ENCODE measurements around the gene SLC22A23. TPM values are rescaled to one million over a fixed set of nuclear protein-coding genes. Genes with fewer than 3 reads are reported as not detected.

The SLC22A23 gene
- total and polyA plus RNA-seq, 2 donors (not counting 1 experiment from before 2014, with no cell fraction given) = 0.18 to 1.4 TPM

DNA sequence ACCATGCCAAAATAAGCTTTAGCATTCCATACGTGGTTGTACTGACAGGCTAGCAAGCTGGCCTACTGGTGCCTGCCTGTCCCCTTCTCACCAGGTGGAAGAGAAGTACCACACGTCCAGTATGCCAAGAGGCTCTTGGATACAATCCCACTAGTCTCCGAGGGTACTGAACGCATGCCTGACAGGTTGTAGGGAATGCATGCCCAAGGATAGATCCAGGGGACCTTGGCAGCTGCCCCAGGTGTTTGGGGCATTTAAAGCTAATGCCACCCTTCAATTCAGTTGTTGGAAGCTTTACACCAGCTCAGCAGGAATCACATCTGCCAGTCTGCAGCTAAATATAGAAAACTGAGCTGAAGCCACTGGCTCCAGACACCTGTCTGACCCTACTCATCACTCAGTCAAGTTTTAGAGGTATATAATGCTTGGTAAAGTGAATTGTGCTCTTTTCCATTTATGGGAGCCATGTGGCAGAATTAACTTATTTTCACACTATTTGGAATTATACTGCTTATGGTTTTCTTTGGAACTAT is 234.3 kb downstream of the SLC22A23 start:
- 91% methylated on average over 2 of the region's 4 CpGs for WGBS (ENCODE audit: insufficient coverage)
- no peak for TF ChIP-seq EZH2 (IDR thresholded peaks at IDR 0.05; ENCODE audit: borderline replicate concordance, insufficient read depth, low read depth, low read length, poor library complexity, severe bottlenecking)
- TF ChIP-seq, protein P1, sequence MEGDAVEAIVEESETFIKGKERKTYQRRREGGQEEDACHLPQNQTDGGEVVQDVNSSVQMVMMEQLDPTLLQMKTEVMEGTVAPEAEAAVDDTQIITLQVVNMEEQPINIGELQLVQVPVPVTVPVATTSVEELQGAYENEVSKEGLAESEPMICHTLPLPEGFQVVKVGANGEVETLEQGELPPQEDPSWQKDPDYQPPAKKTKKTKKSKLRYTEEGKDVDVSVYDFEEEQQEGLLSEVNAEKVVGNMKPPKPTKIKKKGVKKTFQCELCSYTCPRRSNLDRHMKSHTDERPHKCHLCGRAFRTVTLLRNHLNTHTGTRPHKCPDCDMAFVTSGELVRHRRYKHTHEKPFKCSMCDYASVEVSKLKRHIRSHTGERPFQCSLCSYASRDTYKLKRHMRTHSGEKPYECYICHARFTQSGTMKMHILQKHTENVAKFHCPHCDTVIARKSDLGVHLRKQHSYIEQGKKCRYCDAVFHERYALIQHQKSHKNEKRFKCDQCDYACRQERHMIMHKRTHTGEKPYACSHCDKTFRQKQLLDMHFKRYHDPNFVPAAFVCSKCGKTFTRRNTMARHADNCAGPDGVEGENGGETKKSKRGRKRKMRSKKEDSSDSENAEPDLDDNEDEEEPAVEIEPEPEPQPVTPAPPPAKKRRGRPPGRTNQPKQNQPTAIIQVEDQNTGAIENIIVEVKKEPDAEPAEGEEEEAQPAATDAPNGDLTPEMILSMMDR (IDR thresholded peaks at IDR 0.05) = no peak
- H3K4me3 Mint-ChIP-seq = no peak overlapping the region
- H3K9me3 Mint-ChIP-seq (ENCODE audit: insufficient read depth) = no peaks in the 10 kb centered on the region
- H3K4me3 ChIP-seq (ENCODE audit: control extremely low read depth in 1 of 5, extremely low read depth in 1 of 5, insufficient read depth in 1 of 5, low read depth in 2 of 5, low read length in 4 of 5) = no peak overlapping the region
- peaks cover 0 to 35% (median 15%) of the 10 kb centered on the region in 4 experiments for H3K27me3 ChIP-seq (replicated peaks in 1 of 4; ENCODE audit: control extremely low read depth in 1 of 4, control insufficient read depth in 3 of 4, insufficient read depth in 4 of 4, low read length in 3 of 4)
- peaks cover 13 to 14% of the 10 kb centered on the region in 2 donors for H3K4me1 ChIP-seq (ENCODE audit: control insufficient read depth in 2 of 2, insufficient read depth in 2 of 2, low read length in 2 of 2)
- POLR2A ChIA-PET = interaction anchor here (1.7 kb wide), 1 partner anchor 10 kb away, joined by 4 read pairs; no protein-coding TSS in a partner anchor
- no peak overlapping the region for H3K4me2 ChIP-seq (replicated peaks; ENCODE audit: low read depth, low read length, poor library complexity, severe bottlenecking)
- no peaks in the 10 kb centered on the region for H3K79me2 ChIP-seq (ENCODE audit: control insufficient read depth, insufficient read depth, low read length)
- CTCF ChIA-PET = interaction anchor here (0.7 kb wide), 1 partner anchor 10 kb away, joined by 3 read pairs; no protein-coding TSS in a partner anchor
- peaks cover 11% of the 10 kb centered on the region for H3K4me1 Mint-ChIP-seq
- no peak overlapping the region for H2AFZ ChIP-seq (ENCODE audit: insufficient read depth, low read depth, low read length, poor library complexity, severe bottlenecking)
- no peak overlapping the region for H3K9ac ChIP-seq (ENCODE audit: low read length)
- no peak for ATAC-seq (ENCODE audit: low read depth)
- intact Hi-C loops (cut with micrococcal nuclease) = no loop called here
- H4K20me1 ChIP-seq (ENCODE audit: control insufficient read depth, insufficient read depth, low read length, poor library complexity, severe bottlenecking) = no peaks in the 10 kb centered on the region
- H3K27ac Mint-ChIP-seq = no peak overlapping the region
- no peaks in the 10 kb centered on the region for H3K36me3 ChIP-seq (replicated peaks in 1 of 2; ENCODE audit: control extremely low read depth in 1 of 2, control insufficient read depth in 1 of 2, extremely low read depth in 1 of 2, insufficient read depth in 2 of 2, low read length in 1 of 2)
- H3K9me3 ChIP-seq (ENCODE audit: control extremely low read depth in 1 of 3, control insufficient read depth in 2 of 3, insufficient read depth in 1 of 3, low read length in 2 of 3) = no peaks in the 10 kb centered on the region
- H3K27ac ChIP-seq (ENCODE audit: low read length in 2 of 2) = no peak overlapping the region
- no peak for DNase-seq
- H3K27me3 Mint-ChIP-seq = peaks cover 47% of the 10 kb centered on the region

DNA sequence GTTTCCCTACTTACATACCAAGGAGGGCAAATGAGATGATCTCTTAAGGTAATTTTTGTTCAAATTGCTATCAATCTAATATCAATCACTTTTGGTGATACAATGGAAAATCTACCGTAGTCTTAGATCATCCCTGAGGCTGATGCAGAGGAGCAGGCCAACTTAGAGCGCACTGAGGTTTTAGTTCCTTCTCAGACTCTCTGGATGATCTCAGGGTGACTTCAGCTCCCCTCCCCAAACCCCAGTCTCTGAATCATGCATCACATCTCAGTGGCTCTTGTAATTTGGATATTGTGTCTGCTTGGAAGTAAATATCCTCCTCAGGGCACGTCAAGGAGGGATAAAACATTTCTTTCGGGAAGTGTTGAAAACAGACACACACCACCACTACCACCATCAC is 235.3 kb downstream of the SLC22A23 start:
- intact Hi-C loops (cut with micrococcal nuclease) = no loop called here
- no CpG with 5 or more reads among the region's 4 CpGs for WGBS (ENCODE audit: insufficient coverage)
- CTCF ChIA-PET = interaction anchor here (1.2 kb wide), 1 partner anchor 30 kb away, joined by 3 read pairs; no protein-coding TSS in a partner anchor

More for the DNA sequence above, 235.3 kb downstream of the SLC22A23 start:
- ATAC-seq (ENCODE audit: low read depth) (no peak), DNase-seq (no peak)
- H4K20me1 ChIP-seq (ENCODE audit: control insufficient read depth, insufficient read depth, low read length, poor library complexity, severe bottlenecking) = no peaks in the 10 kb centered on the region
- peaks cover 4 to 5% of the 10 kb centered on the region in 2 donors for H3K4me1 ChIP-seq (ENCODE audit: control insufficient read depth in 2 of 2, insufficient read depth in 2 of 2, low read length in 2 of 2)
- peaks cover 5% of the 10 kb centered on the region for H3K4me1 Mint-ChIP-seq
- H3K9me3 Mint-ChIP-seq (ENCODE audit: insufficient read depth) = no peaks in the 10 kb centered on the region
- H3K36me3 ChIP-seq (replicated peaks in 1 of 2; ENCODE audit: control extremely low read depth in 1 of 2, control insufficient read depth in 1 of 2, extremely low read depth in 1 of 2, insufficient read depth in 2 of 2, low read length in 1 of 2) = no peaks in the 10 kb centered on the region
- no peak overlapping the region for H3K27ac ChIP-seq (ENCODE audit: low read length in 2 of 2)
- no peak overlapping the region for H3K27ac Mint-ChIP-seq
- TF ChIP-seq EZH2 (IDR thresholded peaks at IDR 0.05; ENCODE audit: borderline replicate concordance, insufficient read depth, low read depth, low read length, poor library complexity, severe bottlenecking) = no peak
- TF ChIP-seq, protein P1 (IDR thresholded peaks at IDR 0.05) = no peak
- no peak overlapping the region for H3K4me3 ChIP-seq (ENCODE audit: control extremely low read depth in 1 of 5, extremely low read depth in 1 of 5, insufficient read depth in 1 of 5, low read depth in 2 of 5, low read length in 4 of 5)
- no peak overlapping the region for H3K4me3 Mint-ChIP-seq
- H3K4me2 ChIP-seq (replicated peaks; ENCODE audit: low read depth, low read length, poor library complexity, severe bottlenecking) = no peak overlapping the region
- H2AFZ ChIP-seq (ENCODE audit: insufficient read depth, low read depth, low read length, poor library complexity, severe bottlenecking) = no peak overlapping the region
- peaks cover 49% of the 10 kb centered on the region for H3K27me3 Mint-ChIP-seq
- H3K9ac ChIP-seq (ENCODE audit: low read length) = no peak overlapping the region
- POLR2A ChIA-PET = no interaction called here
- no peaks in the 10 kb centered on the region for H3K79me2 ChIP-seq (ENCODE audit: control insufficient read depth, insufficient read depth, low read length)
- peaks cover 0 to 33% (median 11%) of the 10 kb centered on the region in 4 experiments for H3K27me3 ChIP-seq (replicated peaks in 1 of 4; ENCODE audit: control extremely low read depth in 1 of 4, control insufficient read depth in 3 of 4, insufficient read depth in 4 of 4, low read length in 3 of 4)
- H3K9me3 ChIP-seq (ENCODE audit: control extremely low read depth in 1 of 3, control insufficient read depth in 2 of 3, insufficient read depth in 1 of 3, low read length in 2 of 3) = no peaks in the 10 kb centered on the region
